HG02678 (cell line): ENCODE measurements around the gene RTL1.

Experiments used
- ATAC-seq: cut with Tn5 transposase; IDR thresholded peaks from one replicate; pipeline ENCODE4 v1.9.1; 2021; ENCODE audit warnings: mild to moderate bottlenecking, moderate library complexity; ENCODE audit not compliant: unreplicated experiment

RTL1 gene

GRCh38 chr14:100882991-100883788, 20.3 kb downstream of the RTL1 start:
- no peak for ATAC-seq

GRCh38 chr14:100882026-100882967, 21.2 kb downstream of the RTL1 start:
- no peak for ATAC-seq

GRCh38 chr14:100881211-100882025, 22.1 kb downstream of the RTL1 start:
- ATAC-seq = no peak

GRCh38 chr14:100880271-100881101, 23.0 kb downstream of the RTL1 start:
- no peak for ATAC-seq

- no peak for ATAC-seq
Measured at GRCh38 chr14:100879782-100880181, 23.7 kb downstream of the RTL1 start.

- no peak for ATAC-seq
Measured at GRCh38 chr14:100879194-100879593, 24.3 kb downstream of the RTL1 start.

GRCh38 chr14:100878271-100879146, 25.0 kb downstream of the RTL1 start:
- no peak for ATAC-seq

GRCh38 chr14:100875861-100876590, 27.5 kb downstream of the RTL1 start:
- no peak for ATAC-seq

GRCh38 chr14:100875126-100875525, 28.4 kb downstream of the RTL1 start:
- ATAC-seq = no peak

- ATAC-seq = no peak
Measured at GRCh38 chr14:100874411-100875091, 29.0 kb downstream of the RTL1 start.

GRCh38 chr14:100874051-100874410, 29.5 kb downstream of the RTL1 start:
- no peak for ATAC-seq

- no peak for ATAC-seq
Measured at GRCh38 chr14:100873096-100873482, 30.4 kb downstream of the RTL1 start.

GRCh38 chr14:100872259-100873095, 31.0 kb downstream of the RTL1 start:
- ATAC-seq = no peak

GRCh38 chr14:100871234-100872186, 32.0 kb downstream of the RTL1 start:
- no peak for ATAC-seq

GRCh38 chr14:100868621-100869370, 34.7 kb downstream of the RTL1 start:
- ATAC-seq = no peak
